ENCODE data around the gene EPAS1.

DNA sequence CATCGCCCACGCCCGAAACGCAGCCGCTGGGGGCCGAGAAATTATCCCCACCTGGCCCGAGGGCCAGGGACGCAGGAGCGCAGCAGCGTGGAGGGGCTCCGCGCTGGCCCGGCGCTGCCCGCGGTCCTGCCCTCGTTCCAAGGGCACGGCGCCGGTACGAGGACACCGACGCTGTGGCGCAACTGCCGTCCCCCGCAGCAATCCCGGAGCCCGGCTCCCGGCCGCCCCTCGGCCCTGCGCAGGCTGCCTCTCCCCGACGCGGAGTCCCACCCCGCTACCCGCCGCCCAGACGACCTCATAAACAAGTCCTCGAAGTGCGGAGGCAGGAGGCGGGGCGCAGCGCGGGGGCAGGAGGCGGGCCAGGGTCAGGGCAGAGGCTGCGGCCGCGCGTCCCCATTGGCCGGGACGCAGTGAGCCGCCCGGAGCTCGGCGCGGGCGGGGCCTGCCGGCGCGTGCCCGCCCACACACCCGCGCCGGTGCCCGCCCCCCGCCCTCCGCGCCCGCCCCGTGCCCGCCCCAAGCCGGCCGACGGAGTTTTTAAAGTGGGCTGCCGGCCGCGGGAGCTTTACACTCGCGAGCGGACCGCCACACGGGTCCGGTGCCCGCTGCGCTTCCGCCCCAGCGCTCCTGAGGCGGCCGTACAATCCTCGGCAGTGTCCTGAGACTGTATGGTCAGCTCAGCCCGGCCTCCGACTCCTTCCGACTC is at the start of gene EPAS1:
- TF ChIP-seq CTCF (conservative IDR thresholded peaks at IDR 0.05), result no peak
- TF ChIP-seq ZFX (IDR thresholded peaks at IDR 0.05), result no peak
